Measurements from ENCODE around the gene FBXL5.

Gene FBXL5

GRCh38 chr4:15676039-15676438 is 20.9 kb upstream of the FBXL5 start:
- DNase-seq (ENCODE audit: low read depth, low spot score): no peak

GRCh38 chr4:15675356-15675755 is 20.2 kb upstream of the FBXL5 start:
- no peak for DNase-seq (ENCODE audit: low read depth, low spot score)

GRCh38 chr4:15674926-15675325 is 19.8 kb upstream of the FBXL5 start:
- no peak for DNase-seq (ENCODE audit: low read depth, low spot score)

GRCh38 chr4:15674046-15674445 is 18.9 kb upstream of the FBXL5 start:
- DNase-seq (ENCODE audit: low read depth, low spot score): no peak

- DNase-seq (ENCODE audit: low read depth, low spot score): no peak
Measured at GRCh38 chr4:15673337-15673736, 18.2 kb upstream of the FBXL5 start.

- no peak for DNase-seq (ENCODE audit: low read depth, low spot score)
Measured at GRCh38 chr4:15672101-15672500, 16.9 kb upstream of the FBXL5 start.

- DNase-seq (ENCODE audit: low read depth, low spot score): no peak
Measured at GRCh38 chr4:15670576-15670975, 15.4 kb upstream of the FBXL5 start.

- DNase-seq (ENCODE audit: low read depth, low spot score): no peak
Measured at GRCh38 chr4:15668566-15669435, 13.6 kb upstream of the FBXL5 start.

- no peak for DNase-seq (ENCODE audit: low read depth, low spot score)
Measured at GRCh38 chr4:15667006-15667405, 11.8 kb upstream of the FBXL5 start.

GRCh38 chr4:15665753-15666365 is 10.7 kb upstream of the FBXL5 start:
- no peak for DNase-seq (ENCODE audit: low read depth, low spot score)

- DNase-seq (ENCODE audit: low read depth, low spot score): no peak
Measured at GRCh38 chr4:15659768-15660570, 4.8 kb upstream of the FBXL5 start.

GRCh38 chr4:15658781-15659180 is 3.6 kb upstream of the FBXL5 start:
- DNase-seq (ENCODE audit: low read depth, low spot score): no peak

GRCh38 chr4:15658136-15658770 is 3.1 kb upstream of the FBXL5 start:
- DNase-seq (ENCODE audit: low read depth, low spot score): no peak

GRCh38 chr4:15657366-15657765 is 2.2 kb upstream of the FBXL5 start:
- peak; percentile 3 for DNase-seq (ENCODE audit: low read depth, low spot score)

- peak; percentile 41 for DNase-seq (ENCODE audit: low read depth, low spot score)
Measured at GRCh38 chr4:15656038-15656470, 897 bp upstream of the FBXL5 start.

- DNase-seq (ENCODE audit: low read depth, low spot score): no peak
Measured at GRCh38 chr4:15654593-15655222, 449 bp downstream of the FBXL5 start.

GRCh38 chr4:15653864-15654592 is 1.1 kb downstream of the FBXL5 start:
- peak; percentile 68 for DNase-seq (ENCODE audit: low read depth, low spot score)

GRCh38 chr4:15653420-15653819 is 1.7 kb downstream of the FBXL5 start:
- DNase-seq (ENCODE audit: low read depth, low spot score): no peak

GRCh38 chr4:15652841-15653240 is 2.3 kb downstream of the FBXL5 start:
- no peak for DNase-seq (ENCODE audit: low read depth, low spot score)

- DNase-seq (ENCODE audit: low read depth, low spot score): no peak
Measured at GRCh38 chr4:15652191-15652590, 3.0 kb downstream of the FBXL5 start.

- peak; percentile 21 for DNase-seq (ENCODE audit: low read depth, low spot score)
Measured at GRCh38 chr4:15651676-15652075, 3.5 kb downstream of the FBXL5 start.
